HepG2 (cell line): Measurements from ENCODE around the gene NOL12. TPM values are rescaled to one million over a fixed set of nuclear protein-coding genes. Genes with fewer than 3 reads are reported as not detected.

ENCODE experiments used
- ATF1 ChIP-seq: IDR thresholded peaks from 2 replicates; pipeline ENCODE4 v1.6.1; 2016; ENCODE audit warnings: mild to moderate bottlenecking, control low read depth
- CENPT ChIP-seq: sonication (generic); formaldehyde crosslinking; IDR thresholded peaks from 2 replicates; pipeline ENCODE4 v1.8.0; 2022; ENCODE audit warnings: low read depth, mild to moderate bottlenecking, moderate library complexity, missing genetic modification reagents
- CREM ChIP-seq, 2 experiments: sonication (generic) in 1 of 2; formaldehyde crosslinking in 1 of 2; IDR thresholded peaks; 2 replicates each; pipeline versions ENCODE4 v1.4.0 to v1.6.1; 2016 to 2020; ENCODE audit warnings: antibody characterized with exemption in 1 of 2, mild to moderate bottlenecking in 1 of 2, missing genetic modification reagents in 1 of 2
- DMAP1 ChIP-seq: IDR thresholded peaks from 2 replicates; pipeline ENCODE4 v1.6.1; 2016
- EZH2 ChIP-seq: conservative IDR thresholded peaks from 2 replicates; pipeline ENCODE4 v1.6.1; 2012; ENCODE audit warnings: mild to moderate bottlenecking, low read depth, low read length, moderate library complexity
- MEIS2 ChIP-seq: sonication (generic); formaldehyde crosslinking; IDR thresholded peaks from 2 replicates; pipeline ENCODE4 v1.9.0; 2021; ENCODE audit warnings: mild to moderate bottlenecking, missing genetic modification reagents
- MYNN ChIP-seq: sonication (generic); formaldehyde crosslinking; IDR thresholded peaks from 2 replicates; pipeline ENCODE4 v1.4.0; 2020; ENCODE audit warnings: mild to moderate bottlenecking, low read depth, missing genetic modification reagents
- PAF1 ChIP-seq: IDR thresholded peaks from 2 replicates; pipeline ENCODE4 v1.6.1; 2016; ENCODE audit warnings: missing genetic modification reagents, missing compliant biosample characterization
- RARA ChIP-seq: IDR thresholded peaks from 2 replicates; pipeline ENCODE4 v1.6.1; 2016; ENCODE audit warnings: missing genetic modification reagents, missing compliant biosample characterization
- RBAK ChIP-seq: sonication (generic); formaldehyde crosslinking; IDR thresholded peaks from 2 replicates; pipeline ENCODE4 v1.5.1; 2020; ENCODE audit warnings: mild to moderate bottlenecking, missing genetic modification reagents
- SMC3 ChIP-seq: IDR thresholded peaks from 2 replicates; pipeline ENCODE4 v1.6.1; 2011; ENCODE audit warnings: low read length, improper control_type of control experiment
- SRF ChIP-seq: IDR thresholded peaks from 2 replicates; pipeline ENCODE4 v1.6.1; 2011; ENCODE audit warnings: mild to moderate bottlenecking, low read depth, low read length, moderate library complexity
- TEAD2 ChIP-seq: sonication (generic); formaldehyde crosslinking; IDR thresholded peaks from 2 replicates; pipeline ENCODE4 v1.9.0; 2021; ENCODE audit warnings: missing genetic modification reagents
- ZBTB46 ChIP-seq: sonication (generic); formaldehyde crosslinking; IDR thresholded peaks from 2 replicates; pipeline ENCODE4 v1.4.0; 2020; ENCODE audit warnings: mild to moderate bottlenecking, missing genetic modification reagents, borderline replicate concordance
- ZFP37 ChIP-seq: sonication (generic); formaldehyde crosslinking; IDR thresholded peaks from 2 replicates; pipeline ENCODE4 v1.4.0; 2020; ENCODE audit warnings: missing genetic modification reagents, borderline replicate concordance
- ZNF33A ChIP-seq: sonication (generic); formaldehyde crosslinking; IDR thresholded peaks from 2 replicates; pipeline ENCODE4 v1.5.1; 2020; ENCODE audit warnings: missing genetic modification reagents, mild to moderate bottlenecking, moderate library complexity, borderline replicate concordance
- ZNF362 ChIP-seq: sonication (generic); formaldehyde crosslinking; IDR thresholded peaks from 2 replicates; pipeline ENCODE4 v1.4.0; 2020; ENCODE audit warnings: missing genetic modification reagents, mild to moderate bottlenecking, borderline replicate concordance
- polyA plus RNA-seq, 8 experiments: library from polyadenylated mRNA; depleted of rRNA in 3 of 8; stranded (reverse) in 7 of 8; unstranded in 1 of 8; fragments of >200 nt; fragmentation: Illumina TruSeq in 4 of 8; extraction: Trizol in 4 of 8; gene quantifications; 2 replicates each; pipeline versions ENCODE4 v1.2.1 to v1.2.3, GENCODE V29; 2011 to 2016; ENCODE audit warnings: low read depth in 4 of 8, missing spikeins in 1 of 8, mixed read lengths in 1 of 8; ENCODE audit not compliant: insufficient read depth in 1 of 8
- total RNA-seq, 5 experiments: library from RNA; depleted of rRNA; stranded (reverse); fragments of >200 nt; fragmentation: Illumina TruSeq; extraction: Trizol; gene quantifications; 2 replicates each; pipeline ENCODE4 v1.2.3, GENCODE V29; 2016; ENCODE audit warnings: low read depth in 1 of 5
- TF ChIP-seq, protein P1 (sequence below): sonication (generic); formaldehyde crosslinking; IDR thresholded peaks from 2 replicates; pipeline ENCODE4 v1.8.0; 2022; ENCODE audit warnings: low read depth, missing genetic modification reagents
- TF ChIP-seq, protein P2 (sequence below): sonication (generic); formaldehyde crosslinking; IDR thresholded peaks from 2 replicates; pipeline ENCODE4 v1.5.1; 2020; ENCODE audit warnings: mild to moderate bottlenecking, missing genetic modification reagents, borderline replicate concordance

Gene NOL12
- total and polyA plus RNA-seq, 2 of the 13 experiments (the other 11 are each of a cell fraction or from before 2014, with no cell fraction given): 14.3 to 31.4 TPM

DNA sequence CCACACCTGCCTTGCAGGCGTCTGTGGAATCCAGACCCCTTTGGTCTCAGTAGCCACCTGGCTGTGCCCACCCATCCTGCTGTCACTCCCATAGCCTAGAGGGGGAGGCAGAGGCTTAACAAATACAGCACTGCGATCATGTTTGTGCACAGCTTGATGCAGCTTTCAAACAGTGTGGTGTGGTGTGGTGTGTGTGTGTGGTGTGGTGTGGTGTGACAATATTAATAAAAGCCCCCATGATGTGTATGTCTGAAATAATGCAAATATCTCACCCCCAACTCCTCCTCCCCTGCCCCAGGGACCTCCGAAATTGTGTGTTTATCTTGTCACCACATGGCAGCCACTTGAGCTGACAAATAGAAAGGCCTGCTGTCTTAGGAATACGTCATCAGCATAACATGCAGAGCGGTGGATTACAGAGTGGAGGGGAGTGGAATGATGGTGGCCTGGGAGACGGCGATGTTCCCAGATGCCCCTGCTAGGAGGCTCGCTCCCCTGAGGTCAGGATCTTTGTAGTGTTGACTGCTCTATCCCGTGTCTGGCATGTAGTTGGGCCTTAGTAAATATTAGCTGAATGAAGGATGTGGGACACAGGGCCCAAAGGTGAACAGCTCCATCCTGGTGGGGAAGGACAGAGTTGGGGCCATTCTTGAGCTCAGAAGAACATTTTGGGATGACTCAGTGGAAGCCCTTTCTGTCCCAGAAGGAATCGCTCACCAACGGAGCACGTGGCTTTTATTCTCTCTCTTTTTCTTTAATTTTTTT is 24.8 kb upstream of the NOL12 start (continued):
- TF ChIP-seq SRF (no peak; the same call in 1 of the 2 replicates), RBAK (CRISPR knock-in tag) (no peak), ZFP37 (CRISPR knock-in tag) (no peak), CENPT (CRISPR knock-in tag) (no peak), PAF1 (CRISPR knock-in tag) (no peak), EZH2 (no peak), MEIS2 (0 out of 2 replicates have a peak, but pooled peaks have one; percentile 33), ATF1 (CRISPR knock-in tag) (peak; percentile 42; the same call in 1 of the 2 replicates), RARA (CRISPR knock-in tag) (peak; percentile 78), ZNF362 (CRISPR knock-in tag) (peak; percentile 56; the same call in 1 of the 2 replicates), ZBTB46 (CRISPR knock-in tag) (no peak), ZNF33A (CRISPR knock-in tag) (peak; percentile 71; the same call in 1 of the 2 replicates), TEAD2 (CRISPR knock-in tag) (no peak), MYNN (CRISPR knock-in tag) (no peak), DMAP1 (CRISPR knock-in tag) (peak; percentile 45; the same call in 1 of the 2 replicates), CREM (IDR thresholded peaks at IDR 0.05) (peak; percentile 68; the same call in 1 of the 2 replicates), CREM (CRISPR knock-in tag; IDR thresholded peaks at IDR 0.05) (no peak), SMC3 (no peak; the same call in 1 of the 2 replicates)
- TF ChIP-seq, protein P1, sequence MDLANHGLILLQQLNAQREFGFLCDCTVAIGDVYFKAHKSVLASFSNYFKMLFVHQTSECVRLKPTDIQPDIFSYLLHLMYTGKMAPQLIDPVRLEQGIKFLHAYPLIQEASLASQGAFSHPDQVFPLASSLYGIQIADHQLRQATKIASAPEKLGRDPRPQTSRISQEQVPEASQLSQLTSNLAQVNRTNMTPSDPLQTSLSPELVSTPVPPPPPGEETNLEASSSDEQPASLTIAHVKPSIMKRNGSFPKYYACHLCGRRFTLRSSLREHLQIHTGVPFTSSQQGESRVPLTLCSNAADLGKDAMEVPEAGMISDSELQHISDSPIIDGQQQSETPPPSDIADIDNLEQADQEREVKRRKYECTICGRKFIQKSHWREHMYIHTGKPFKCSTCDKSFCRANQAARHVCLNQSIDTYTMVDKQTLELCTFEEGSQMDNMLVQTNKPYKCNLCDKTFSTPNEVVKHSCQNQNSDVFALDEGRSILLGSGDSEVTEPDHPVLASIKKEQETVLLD (CRISPR knock-in tag): no peak
- TF ChIP-seq, protein P2, sequence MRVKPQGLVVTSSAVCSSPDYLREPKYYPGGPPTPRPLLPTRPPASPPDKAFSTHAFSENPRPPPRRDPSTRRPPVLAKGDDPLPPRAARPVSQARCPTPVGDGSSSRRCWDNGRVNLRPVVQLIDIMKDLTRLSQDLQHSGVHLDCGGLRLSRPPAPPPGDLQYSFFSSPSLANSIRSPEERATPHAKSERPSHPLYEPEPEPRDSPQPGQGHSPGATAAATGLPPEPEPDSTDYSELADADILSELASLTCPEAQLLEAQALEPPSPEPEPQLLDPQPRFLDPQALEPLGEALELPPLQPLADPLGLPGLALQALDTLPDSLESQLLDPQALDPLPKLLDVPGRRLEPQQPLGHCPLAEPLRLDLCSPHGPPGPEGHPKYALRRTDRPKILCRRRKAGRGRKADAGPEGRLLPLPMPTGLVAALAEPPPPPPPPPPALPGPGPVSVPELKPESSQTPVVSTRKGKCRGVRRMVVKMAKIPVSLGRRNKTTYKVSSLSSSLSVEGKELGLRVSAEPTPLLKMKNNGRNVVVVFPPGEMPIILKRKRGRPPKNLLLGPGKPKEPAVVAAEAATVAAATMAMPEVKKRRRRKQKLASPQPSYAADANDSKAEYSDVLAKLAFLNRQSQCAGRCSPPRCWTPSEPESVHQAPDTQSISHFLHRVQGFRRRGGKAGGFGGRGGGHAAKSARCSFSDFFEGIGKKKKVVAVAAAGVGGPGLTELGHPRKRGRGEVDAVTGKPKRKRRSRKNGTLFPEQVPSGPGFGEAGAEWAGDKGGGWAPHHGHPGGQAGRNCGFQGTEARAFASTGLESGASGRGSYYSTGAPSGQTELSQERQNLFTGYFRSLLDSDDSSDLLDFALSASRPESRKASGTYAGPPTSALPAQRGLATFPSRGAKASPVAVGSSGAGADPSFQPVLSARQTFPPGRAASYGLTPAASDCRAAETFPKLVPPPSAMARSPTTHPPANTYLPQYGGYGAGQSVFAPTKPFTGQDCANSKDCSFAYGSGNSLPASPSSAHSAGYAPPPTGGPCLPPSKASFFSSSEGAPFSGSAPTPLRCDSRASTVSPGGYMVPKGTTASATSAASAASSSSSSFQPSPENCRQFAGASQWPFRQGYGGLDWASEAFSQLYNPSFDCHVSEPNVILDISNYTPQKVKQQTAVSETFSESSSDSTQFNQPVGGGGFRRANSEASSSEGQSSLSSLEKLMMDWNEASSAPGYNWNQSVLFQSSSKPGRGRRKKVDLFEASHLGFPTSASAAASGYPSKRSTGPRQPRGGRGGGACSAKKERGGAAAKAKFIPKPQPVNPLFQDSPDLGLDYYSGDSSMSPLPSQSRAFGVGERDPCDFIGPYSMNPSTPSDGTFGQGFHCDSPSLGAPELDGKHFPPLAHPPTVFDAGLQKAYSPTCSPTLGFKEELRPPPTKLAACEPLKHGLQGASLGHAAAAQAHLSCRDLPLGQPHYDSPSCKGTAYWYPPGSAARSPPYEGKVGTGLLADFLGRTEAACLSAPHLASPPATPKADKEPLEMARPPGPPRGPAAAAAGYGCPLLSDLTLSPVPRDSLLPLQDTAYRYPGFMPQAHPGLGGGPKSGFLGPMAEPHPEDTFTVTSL: no peak; the same call in 1 of the 2 replicates
